ENCODE data around the gene JOSD1. TPM values are rescaled to one million over a fixed set of nuclear protein-coding genes. Genes with fewer than 3 reads are reported as not detected.

The JOSD1 gene
- total RNA-seq, 1 experiment from 2014 or later = 84.9 TPM

GRCh38 chr22:38720350-38720749 is 19.6 kb upstream of the JOSD1 start:
- ChIA-PET CTCF (interaction anchor here (0.6 to 1.8 kb wide), 3 partner anchors 13 to 299 kb away, joined by 3 to 13 read pairs (median 5); no protein-coding TSS in a partner anchor), POLR2A (interaction anchor here (0.6 to 5.5 kb wide), 2 partner anchors 13 to 24 kb away, joined by 3 to 64 read pairs; partner anchors contain the start of gene GTPBP1)

GRCh38 chr22:38719196-38719595 is 18.5 kb upstream of the JOSD1 start:
- Mint-ChIP-seq H3K4me1 (ENCODE audit: insufficient read depth, unreplicated experiment) (peaks cover 16% of the 10 kb centered on the region), H3K36me3 (ENCODE audit: insufficient read depth, unreplicated experiment) (peaks cover 43% of the 10 kb centered on the region), H3K27ac (ENCODE audit: low read depth, unreplicated experiment) (no peak overlapping the region), H3K9me3 (ENCODE audit: unreplicated experiment) (no peaks in the 10 kb centered on the region), H3K4me3 (ENCODE audit: unreplicated experiment) (no peak overlapping the region), H3K27me3 (ENCODE audit: insufficient read depth, unreplicated experiment) (no peaks in the 10 kb centered on the region)
- ChIA-PET CTCF (interaction anchor here (1.8 kb wide), 1 partner anchor 14 kb away, joined by 13 read pairs; no protein-coding TSS in a partner anchor), POLR2A (interaction anchor here (1.0 to 5.5 kb wide), 5 partner anchors 12 to 38 kb away, joined by 3 to 64 read pairs (median 7); partner anchors contain the start of genes GTPBP1, JOSD1 and TOMM22)
- DNase-seq (ENCODE audit: unreplicated experiment) = no peak
- TF ChIP-seq CTCF (IDR thresholded peaks at IDR 0.05; ENCODE audit: unreplicated experiment) = no peak
- no TSS peak for BruUV-seq (replicated peaks)
- intact Hi-C loops (cut with micrococcal nuclease) = no loop called here

More at GRCh38 chr22:38720350-38720749, 19.6 kb upstream of the JOSD1 start:
- Mint-ChIP-seq H3K36me3 (ENCODE audit: insufficient read depth, unreplicated experiment) (peaks cover 54% of the 10 kb centered on the region), H3K27me3 (ENCODE audit: insufficient read depth, unreplicated experiment) (no peaks in the 10 kb centered on the region), H3K4me3 (ENCODE audit: unreplicated experiment) (no peak overlapping the region), H3K4me1 (ENCODE audit: insufficient read depth, unreplicated experiment) (peaks cover 12% of the 10 kb centered on the region), H3K9me3 (ENCODE audit: unreplicated experiment) (no peaks in the 10 kb centered on the region), H3K27ac (ENCODE audit: low read depth, unreplicated experiment) (no peak overlapping the region)
- no peak for DNase-seq (ENCODE audit: unreplicated experiment)
- intact Hi-C loops (cut with micrococcal nuclease) = no loop called here
- no peak for TF ChIP-seq CTCF (IDR thresholded peaks at IDR 0.05; ENCODE audit: unreplicated experiment)
- BruUV-seq (replicated peaks) = no TSS peak

- no peak overlapping the region for H3K4me3 Mint-ChIP-seq (ENCODE audit: unreplicated experiment)
- H3K27ac Mint-ChIP-seq (ENCODE audit: low read depth, unreplicated experiment) = peak overlapping the region; percentile 60
- ChIA-PET POLR2A (interaction anchor here (0.7 to 5.5 kb wide), 10 partner anchors 9 to 1295 kb away, joined by 3 to 64 read pairs (median 4); partner anchors contain the start of genes GTPBP1, JOSD1 and TOMM22), CTCF (interaction anchor here (0.5 to 1.4 kb wide), 2 partner anchors 11 to 221 kb away, joined by 3 to 14 read pairs; no protein-coding TSS in a partner anchor)
- BruUV-seq (replicated peaks) = no TSS peak
- no peaks in the 10 kb centered on the region for H3K9me3 Mint-ChIP-seq (ENCODE audit: unreplicated experiment)
- TF ChIP-seq CTCF (IDR thresholded peaks at IDR 0.05; ENCODE audit: unreplicated experiment) = peak; percentile 66
- H3K27me3 Mint-ChIP-seq (ENCODE audit: insufficient read depth, unreplicated experiment) = no peaks in the 10 kb centered on the region
- DNase-seq (ENCODE audit: unreplicated experiment) = peak; percentile 91
- peaks cover 36% of the 10 kb centered on the region for H3K36me3 Mint-ChIP-seq (ENCODE audit: insufficient read depth, unreplicated experiment)
- peaks cover 16% of the 10 kb centered on the region for H3K4me1 Mint-ChIP-seq (ENCODE audit: insufficient read depth, unreplicated experiment)
- intact Hi-C loops (cut with micrococcal nuclease) = no loop called here
Observed at GRCh38 chr22:38718414-38718813, 17.7 kb upstream of the JOSD1 start.

GRCh38 chr22:38717244-38717643 is 16.5 kb upstream of the JOSD1 start:
- intact Hi-C loops (cut with micrococcal nuclease) = no loop called here
- H3K4me1 Mint-ChIP-seq (ENCODE audit: insufficient read depth, unreplicated experiment) = peaks cover 16% of the 10 kb centered on the region
- POLR2A ChIA-PET = interaction anchor here (1.8 to 5.5 kb wide), 3 partner anchors 10 to 36 kb away, joined by 7 to 64 read pairs (median 15); partner anchors contain the start of genes GTPBP1, JOSD1 and TOMM22
- H3K36me3 Mint-ChIP-seq (ENCODE audit: insufficient read depth, unreplicated experiment) = peaks cover 26% of the 10 kb centered on the region
- no peaks in the 10 kb centered on the region for H3K9me3 Mint-ChIP-seq (ENCODE audit: unreplicated experiment)
- no peak for TF ChIP-seq CTCF (IDR thresholded peaks at IDR 0.05; ENCODE audit: unreplicated experiment)
- no TSS peak for BruUV-seq (replicated peaks)
- DNase-seq (ENCODE audit: unreplicated experiment) = no peak
- no peak overlapping the region for H3K4me3 Mint-ChIP-seq (ENCODE audit: unreplicated experiment)
- peak overlapping the region; percentile 60 for H3K27ac Mint-ChIP-seq (ENCODE audit: low read depth, unreplicated experiment)
- H3K27me3 Mint-ChIP-seq (ENCODE audit: insufficient read depth, unreplicated experiment) = no peaks in the 10 kb centered on the region
- CTCF ChIA-PET = interaction anchor here (0.6 to 1.4 kb wide), 2 partner anchors 10 to 162 kb away, joined by 3 to 14 read pairs; no protein-coding TSS in a partner anchor

Measured in MCF 10A (cell line).